GM12864 (cell line): ENCODE data around the gene ZBP1.
A peak's percentile ranks its signal among the peaks of the same experiment; 100 is the strongest.

Experiments used
- DNase-seq: peaks from one replicate; pipeline ENCODE4 v3.0.0-alpha.2; 2011; ENCODE audit warnings: low read depth
- H3K4me3 ChIP-seq: 2 replicates; pipeline ENCODE4 v1.5.1; 2011; ENCODE audit warnings: mild to moderate bottlenecking, low read depth, low read length, control low read depth
- TF ChIP-seq, protein P1 (sequence below): IDR thresholded peaks from 2 replicates; pipeline ENCODE4 v1.5.1; 2011; ENCODE audit warnings: low read depth, mild to moderate bottlenecking, moderate library complexity, low read length, control low read depth, inconsistent platforms; ENCODE audit errors: missing control alignments

ZBP1 gene

DNA sequence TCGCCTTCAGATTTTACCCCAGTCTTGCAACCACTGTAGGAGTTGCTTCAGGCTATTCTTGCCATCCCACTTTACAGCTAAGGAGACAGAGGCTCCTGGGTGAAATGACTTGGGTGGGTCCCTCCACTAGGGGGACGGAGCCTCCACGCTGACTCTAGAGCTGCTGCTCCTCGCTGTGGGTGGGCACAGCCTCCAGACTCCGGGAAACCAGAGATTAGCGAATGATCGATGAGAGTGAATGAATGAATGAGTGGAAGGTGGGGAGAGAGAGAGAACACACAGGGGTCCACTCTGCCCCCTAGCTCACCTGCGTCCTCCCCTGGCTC is 10.4 kb downstream of the ZBP1 start:
- H3K4me3 ChIP-seq: no peak overlapping the region
- TF ChIP-seq, protein P1, sequence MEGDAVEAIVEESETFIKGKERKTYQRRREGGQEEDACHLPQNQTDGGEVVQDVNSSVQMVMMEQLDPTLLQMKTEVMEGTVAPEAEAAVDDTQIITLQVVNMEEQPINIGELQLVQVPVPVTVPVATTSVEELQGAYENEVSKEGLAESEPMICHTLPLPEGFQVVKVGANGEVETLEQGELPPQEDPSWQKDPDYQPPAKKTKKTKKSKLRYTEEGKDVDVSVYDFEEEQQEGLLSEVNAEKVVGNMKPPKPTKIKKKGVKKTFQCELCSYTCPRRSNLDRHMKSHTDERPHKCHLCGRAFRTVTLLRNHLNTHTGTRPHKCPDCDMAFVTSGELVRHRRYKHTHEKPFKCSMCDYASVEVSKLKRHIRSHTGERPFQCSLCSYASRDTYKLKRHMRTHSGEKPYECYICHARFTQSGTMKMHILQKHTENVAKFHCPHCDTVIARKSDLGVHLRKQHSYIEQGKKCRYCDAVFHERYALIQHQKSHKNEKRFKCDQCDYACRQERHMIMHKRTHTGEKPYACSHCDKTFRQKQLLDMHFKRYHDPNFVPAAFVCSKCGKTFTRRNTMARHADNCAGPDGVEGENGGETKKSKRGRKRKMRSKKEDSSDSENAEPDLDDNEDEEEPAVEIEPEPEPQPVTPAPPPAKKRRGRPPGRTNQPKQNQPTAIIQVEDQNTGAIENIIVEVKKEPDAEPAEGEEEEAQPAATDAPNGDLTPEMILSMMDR: peak; percentile 43
- DNase-seq: no peak

DNA sequence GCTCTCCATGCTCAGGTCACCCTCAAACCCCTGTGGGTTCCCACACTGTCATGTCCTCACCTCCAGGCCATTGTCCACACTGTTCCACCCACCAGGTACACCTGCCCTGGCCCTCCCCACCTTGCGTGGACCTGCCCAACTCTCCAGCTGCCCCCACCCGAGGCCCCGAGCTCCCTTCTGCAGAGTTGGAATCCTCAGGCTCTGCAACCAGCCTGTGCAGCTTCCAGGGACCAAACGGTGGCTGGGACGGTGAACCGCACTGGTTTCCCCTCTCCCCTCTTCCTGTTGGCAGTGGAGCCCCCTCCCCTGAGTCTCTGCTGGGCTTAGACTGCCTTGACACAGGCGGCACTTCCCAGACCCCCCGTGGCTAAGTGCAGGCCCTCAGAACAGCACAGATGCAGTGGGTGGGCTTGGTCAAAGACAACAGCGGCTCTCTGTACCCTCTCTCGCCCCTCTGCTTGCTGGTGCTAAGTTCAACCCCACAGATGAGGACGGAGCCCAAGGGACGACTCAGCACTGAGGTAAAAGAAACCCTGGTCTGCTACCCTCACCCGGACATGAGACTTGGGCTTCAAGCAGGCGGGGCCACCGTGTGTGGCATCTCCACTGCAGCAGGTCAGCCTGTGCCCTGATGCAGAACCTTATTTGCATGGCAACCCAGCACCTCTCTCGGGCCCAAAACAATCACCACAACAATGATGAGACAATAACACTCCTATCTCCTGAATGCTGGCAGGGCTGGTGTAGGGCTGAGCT is 11.0 kb downstream of the ZBP1 start:
- TF ChIP-seq, protein P1: no peak
- H3K4me3 ChIP-seq: no peak overlapping the region
- no peak for DNase-seq

DNA sequence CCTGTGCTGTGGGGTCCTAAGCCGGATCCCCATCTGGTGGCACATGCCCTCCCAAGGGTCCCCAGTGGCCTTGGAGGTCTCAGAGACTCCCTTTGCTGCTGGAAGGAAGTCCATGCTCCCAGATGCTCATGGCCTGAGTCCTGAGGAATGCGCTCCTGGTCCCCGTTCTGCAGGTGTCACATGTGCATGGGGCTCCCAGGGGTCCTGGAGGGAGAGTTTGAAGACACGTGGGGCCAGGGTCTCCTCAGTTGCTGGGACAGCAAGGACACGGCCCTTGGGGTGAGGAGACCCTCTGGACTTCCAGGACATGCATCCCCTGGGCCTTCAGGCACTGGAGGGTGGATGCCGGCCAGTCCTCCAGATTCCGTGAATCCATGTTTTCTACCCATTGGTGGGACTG is 11.7 kb downstream of the ZBP1 start:
- TF ChIP-seq, protein P1: no peak
- DNase-seq: no peak
- no peak overlapping the region for H3K4me3 ChIP-seq

DNA sequence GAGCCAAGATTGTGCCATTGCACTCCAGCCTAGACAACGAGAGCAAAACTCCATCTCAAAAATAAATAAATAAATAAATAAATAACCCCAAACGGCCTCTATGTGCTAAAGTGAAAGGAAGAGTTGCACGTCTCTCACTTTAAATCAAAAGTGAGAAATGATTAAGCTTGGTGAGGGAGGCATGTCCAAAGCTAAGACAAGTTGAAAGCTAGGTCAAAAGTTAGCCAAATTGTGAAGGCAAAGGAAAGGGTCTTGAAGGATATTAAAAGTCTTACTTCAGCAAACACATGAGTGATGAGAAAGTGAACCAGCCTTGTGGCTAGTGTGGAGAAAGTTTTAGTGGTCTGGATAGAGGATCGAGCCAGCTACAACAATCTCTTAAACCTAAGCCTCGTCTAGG is 14.3 kb downstream of the ZBP1 start:
- no peak overlapping the region for H3K4me3 ChIP-seq
- no peak for DNase-seq
- TF ChIP-seq, protein P1: no peak

DNA sequence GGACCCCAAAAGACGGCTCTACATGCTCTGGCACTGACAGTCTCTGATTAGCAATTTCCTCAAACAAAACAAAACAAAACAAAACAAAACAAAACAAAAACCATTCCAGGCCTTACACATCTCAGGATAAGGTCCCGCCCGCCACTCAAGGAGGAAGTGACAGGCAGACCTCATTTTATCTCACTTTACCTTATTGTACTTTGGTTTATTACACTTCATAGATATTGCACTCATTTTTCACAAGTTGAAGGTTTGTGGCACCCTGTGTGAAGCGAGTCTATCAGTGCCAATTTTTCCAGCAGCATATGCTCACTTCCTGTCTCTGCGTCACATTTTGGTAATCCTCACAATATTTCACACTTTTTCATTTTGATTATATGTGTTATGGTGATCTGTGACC is 15.2 kb downstream of the ZBP1 start:
- TF ChIP-seq, protein P1: no peak
- H3K4me3 ChIP-seq: no peak overlapping the region
- no peak for DNase-seq

DNA sequence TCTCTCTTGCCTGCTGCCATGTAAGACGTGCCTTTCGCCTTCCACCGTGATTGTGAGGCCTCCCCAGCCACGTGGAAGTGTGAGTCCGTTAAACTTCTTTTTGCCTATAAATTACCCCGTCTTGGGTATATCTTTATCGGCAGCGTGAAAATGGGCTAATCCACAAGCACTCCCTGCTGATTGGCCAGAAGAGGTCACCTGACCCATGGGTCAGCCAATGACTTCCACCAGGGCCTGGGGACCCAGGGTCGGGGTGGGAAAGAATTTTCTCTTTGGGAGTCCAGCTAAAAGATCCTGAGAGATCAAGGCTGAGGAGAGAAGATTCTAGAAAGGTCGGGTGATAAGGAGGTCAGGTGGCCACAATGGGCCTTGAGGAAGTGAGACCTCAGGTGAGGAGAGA is 17.1 kb downstream of the ZBP1 start:
- no peak for DNase-seq
- TF ChIP-seq, protein P1: no peak
- no peak overlapping the region for H3K4me3 ChIP-seq

DNA sequence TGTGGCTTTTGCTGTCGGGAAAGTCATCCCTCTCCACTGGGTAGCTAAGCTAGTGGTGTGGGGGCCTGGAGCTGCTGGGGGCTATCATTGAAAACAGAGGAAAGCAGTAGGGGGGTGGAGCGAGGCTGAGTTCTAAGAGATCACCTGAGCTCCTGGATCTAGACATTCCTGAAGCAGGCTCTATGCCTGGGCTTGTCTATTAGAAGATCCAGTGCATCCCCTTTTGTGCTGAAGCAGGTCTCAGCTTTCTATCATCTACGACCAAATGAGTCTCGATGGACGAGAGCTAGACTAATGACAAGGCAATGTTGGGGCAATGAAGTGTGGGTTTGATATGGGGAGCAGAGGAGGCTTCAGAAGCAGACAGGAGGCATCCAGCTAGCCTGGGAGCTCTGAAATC is 18.5 kb downstream of the ZBP1 start:
- no peak overlapping the region for H3K4me3 ChIP-seq
- DNase-seq: no peak
- TF ChIP-seq, protein P1: no peak
